AG04449 (cell line): ENCODE data around the gene C3orf22.
"Not testable (repeated sequence)": the region's sequence is repeated elsewhere in the genome, so short reads cannot be mapped to it uniquely, and the experiment has no call there.

Experiments
- CTCF ChIA-PET: fragments of 350-600 bp; formaldehyde crosslinking; extraction: SDS; loops from one replicate; lab custom pipeline; 2021; ENCODE audit warnings: antibody characterized with exemption; lab: Yijun Ruan, JAX
- POLR2A ChIA-PET: fragments of 400-600, 350-600 bp; formaldehyde crosslinking; extraction: SDS; loops from one replicate; lab custom pipeline; 2020; ENCODE audit warnings: antibody characterized with exemption, inconsistent platforms; lab: Yijun Ruan, JAX
- DNase-seq: peaks from one replicate; pipeline ENCODE4 v3.0.0-alpha.2; 2010; ENCODE audit warnings: low read depth, low spot score
- H3K4me3 ChIP-seq: 2 replicates; pipeline ENCODE4 v1.5.1; 2011; ENCODE audit warnings: low read depth, mild to moderate bottlenecking, control low read depth, low read length
- TF ChIP-seq, protein P1 (sequence below): IDR thresholded peaks from one replicate; pipeline ENCODE4 v1.5.1; 2011; ENCODE audit warnings: mild to moderate bottlenecking, moderate library complexity, low read length, control low read depth, inconsistent platforms; ENCODE audit not compliant: insufficient read depth; ENCODE audit errors: missing control alignments

The C3orf22 gene

DNA sequence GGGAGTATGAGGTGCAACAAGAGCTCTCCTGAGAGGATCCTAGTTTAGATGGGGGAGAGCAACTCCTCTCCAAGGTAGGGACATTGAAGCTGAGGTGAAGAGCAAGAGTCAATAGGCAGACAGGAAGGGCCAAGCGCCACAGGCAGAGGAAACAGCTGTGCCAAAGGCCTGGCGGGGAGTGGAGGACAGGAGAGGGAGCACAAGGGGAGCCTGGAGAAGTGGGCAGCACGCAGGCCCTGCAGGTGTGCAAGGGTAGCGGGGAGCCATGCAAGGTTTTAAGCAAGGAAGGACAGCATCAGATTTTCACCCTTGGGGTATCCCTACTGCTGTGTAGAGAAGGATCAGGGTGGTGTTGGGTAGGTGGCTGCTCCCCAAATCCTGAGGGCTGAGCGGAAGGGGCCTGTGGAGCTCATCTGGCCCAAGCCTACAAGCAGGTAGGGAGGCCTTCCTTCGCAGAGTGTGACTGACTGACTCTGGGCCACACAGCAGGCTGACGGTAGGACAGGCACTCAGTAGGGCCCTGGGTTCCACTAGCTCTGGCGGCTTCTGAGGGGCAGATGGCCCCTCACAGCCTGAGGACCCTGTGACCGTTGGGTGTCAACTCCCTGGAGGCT lies 21.5 kb downstream of the C3orf22 start:
- ChIA-PET CTCF (interaction anchor here (1.2 to 1.9 kb wide), 2 partner anchors 15 to 116 kb away, joined by 4 to 7 read pairs; no protein-coding TSS in a partner anchor), POLR2A (no interaction called here)
- no peak for DNase-seq
- H3K4me3 ChIP-seq = no peak overlapping the region
- TF ChIP-seq, protein P1, sequence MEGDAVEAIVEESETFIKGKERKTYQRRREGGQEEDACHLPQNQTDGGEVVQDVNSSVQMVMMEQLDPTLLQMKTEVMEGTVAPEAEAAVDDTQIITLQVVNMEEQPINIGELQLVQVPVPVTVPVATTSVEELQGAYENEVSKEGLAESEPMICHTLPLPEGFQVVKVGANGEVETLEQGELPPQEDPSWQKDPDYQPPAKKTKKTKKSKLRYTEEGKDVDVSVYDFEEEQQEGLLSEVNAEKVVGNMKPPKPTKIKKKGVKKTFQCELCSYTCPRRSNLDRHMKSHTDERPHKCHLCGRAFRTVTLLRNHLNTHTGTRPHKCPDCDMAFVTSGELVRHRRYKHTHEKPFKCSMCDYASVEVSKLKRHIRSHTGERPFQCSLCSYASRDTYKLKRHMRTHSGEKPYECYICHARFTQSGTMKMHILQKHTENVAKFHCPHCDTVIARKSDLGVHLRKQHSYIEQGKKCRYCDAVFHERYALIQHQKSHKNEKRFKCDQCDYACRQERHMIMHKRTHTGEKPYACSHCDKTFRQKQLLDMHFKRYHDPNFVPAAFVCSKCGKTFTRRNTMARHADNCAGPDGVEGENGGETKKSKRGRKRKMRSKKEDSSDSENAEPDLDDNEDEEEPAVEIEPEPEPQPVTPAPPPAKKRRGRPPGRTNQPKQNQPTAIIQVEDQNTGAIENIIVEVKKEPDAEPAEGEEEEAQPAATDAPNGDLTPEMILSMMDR = no peak

DNA sequence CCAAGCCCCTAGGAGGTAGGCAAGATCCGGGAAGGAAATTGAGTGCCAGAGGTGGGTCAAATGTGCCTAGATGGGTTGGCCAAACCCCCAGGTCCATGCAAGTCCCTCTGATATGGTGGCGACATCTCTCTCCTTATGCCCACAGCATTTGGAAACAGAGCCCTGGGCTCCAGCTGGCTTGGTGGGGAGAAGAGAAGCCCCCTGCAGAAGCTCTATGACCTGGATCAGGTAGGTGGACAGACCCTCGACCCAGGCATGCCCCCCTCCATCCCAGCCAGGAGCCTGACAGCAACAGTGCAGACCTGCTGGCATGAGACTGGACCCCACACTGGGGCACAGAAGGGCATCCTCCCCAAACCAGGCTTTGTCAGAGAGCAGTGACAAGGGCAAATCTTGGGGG lies 22.6 kb downstream of the C3orf22 start:
- ChIA-PET POLR2A (no interaction called here), CTCF (interaction anchor here (1.1 to 1.2 kb wide), 2 partner anchors 12 to 402 kb away, joined by 3 read pairs; partner anchors contain the start of gene CHST13)
- DNase-seq = no peak
- no peak overlapping the region for H3K4me3 ChIP-seq
- TF ChIP-seq, protein P1 = no peak

DNA sequence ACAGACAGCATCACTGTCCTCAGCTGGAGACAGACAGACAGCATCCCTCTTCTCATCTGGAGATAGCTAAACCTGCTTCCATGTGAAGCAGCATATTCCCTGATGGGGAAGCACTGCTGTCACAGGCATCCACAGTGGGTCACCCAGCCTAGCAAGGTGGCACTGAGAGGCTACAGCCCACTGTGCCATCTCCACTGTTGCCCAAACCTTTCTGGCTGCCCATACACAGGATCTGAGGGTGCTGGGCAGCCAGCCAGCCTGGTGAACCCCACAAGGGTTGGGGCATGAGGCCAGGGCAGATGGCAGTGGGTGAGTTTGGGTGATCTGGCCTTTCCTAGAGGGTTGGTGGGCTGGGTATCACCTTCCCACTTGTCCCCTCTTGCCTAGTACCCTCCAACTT lies 23.1 kb downstream of the C3orf22 start:
- no peak overlapping the region for H3K4me3 ChIP-seq
- TF ChIP-seq, protein P1 = no peak
- ChIA-PET POLR2A (no interaction called here), CTCF (interaction anchor here (1.1 to 1.2 kb wide), 2 partner anchors 12 to 402 kb away, joined by 3 read pairs; partner anchors contain the start of gene CHST13)
- no peak for DNase-seq

DNA sequence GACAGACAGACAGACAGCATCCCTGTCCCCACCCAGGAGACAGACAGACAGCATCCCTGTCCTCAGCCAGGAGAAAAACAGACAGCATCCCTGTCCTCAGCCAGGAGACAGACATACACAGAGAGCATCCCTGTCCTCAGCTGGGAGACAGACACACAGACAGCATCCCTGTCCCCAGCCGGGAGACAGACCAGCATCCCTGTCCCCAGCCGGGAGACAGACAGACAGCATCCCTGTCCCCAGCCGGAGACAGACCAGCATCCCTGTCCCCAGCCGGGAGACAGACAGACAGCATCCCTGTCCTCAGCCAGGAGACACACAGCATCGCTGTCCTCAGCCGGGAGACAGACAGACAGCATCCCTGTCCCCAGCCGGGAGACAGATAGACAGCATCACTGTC lies 24.0 kb downstream of the C3orf22 start:
- POLR2A ChIA-PET, CTCF ChIA-PET, DNase-seq, H3K4me3 ChIP-seq: not testable (repeated sequence)

DNA sequence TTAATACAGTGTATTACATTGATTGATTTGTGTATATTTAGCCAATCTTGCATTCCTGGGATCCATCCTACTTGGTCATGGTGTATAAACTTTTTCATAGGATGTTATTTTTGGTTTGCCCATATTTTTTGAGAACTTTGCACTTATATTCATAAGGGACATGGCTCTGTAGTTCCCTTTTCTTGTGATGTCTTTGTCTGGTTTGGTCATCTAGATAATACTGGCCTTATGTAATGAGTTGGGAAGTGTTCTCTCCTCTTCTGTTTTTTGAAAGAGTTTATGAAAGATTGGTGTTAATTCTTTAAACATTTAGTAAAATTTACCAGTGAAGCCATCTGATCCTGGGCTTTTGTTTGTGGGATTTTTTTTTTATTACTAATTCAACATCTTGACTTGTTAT lies 25.2 kb downstream of the C3orf22 start:
- H3K4me3 ChIP-seq = no peak overlapping the region
- no peak for DNase-seq
- POLR2A ChIA-PET = no interaction called here
- TF ChIP-seq, protein P1 = no peak
- CTCF ChIA-PET = interaction anchor here (1.5 kb wide), 1 partner anchor 11 kb away, joined by 9 read pairs; no protein-coding TSS in a partner anchor

DNA sequence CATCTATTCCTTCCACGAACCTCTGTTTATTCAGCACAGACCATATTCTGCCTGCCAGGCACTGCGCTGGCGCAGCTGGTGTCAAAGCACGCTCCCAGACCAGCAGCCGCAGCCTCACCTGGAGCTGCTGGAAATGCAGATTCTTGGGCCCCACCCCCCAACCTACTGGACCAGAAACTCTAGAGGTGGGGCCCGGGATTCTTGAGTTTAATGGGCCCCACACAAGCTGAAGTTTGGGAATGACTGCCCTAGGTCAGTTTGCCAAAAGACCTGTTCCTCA lies 27.7 kb downstream of the C3orf22 start:
- CTCF ChIA-PET = interaction anchor here (1.0 kb wide), 1 partner anchor 8 kb away, joined by 5 read pairs; no protein-coding TSS in a partner anchor
- POLR2A ChIA-PET = no interaction called here
- H3K4me3 ChIP-seq = no peak overlapping the region
- DNase-seq = no peak
- TF ChIP-seq, protein P1 = no peak
